ENCODE data around the gene TNS3.

Gene TNS3

DNA sequence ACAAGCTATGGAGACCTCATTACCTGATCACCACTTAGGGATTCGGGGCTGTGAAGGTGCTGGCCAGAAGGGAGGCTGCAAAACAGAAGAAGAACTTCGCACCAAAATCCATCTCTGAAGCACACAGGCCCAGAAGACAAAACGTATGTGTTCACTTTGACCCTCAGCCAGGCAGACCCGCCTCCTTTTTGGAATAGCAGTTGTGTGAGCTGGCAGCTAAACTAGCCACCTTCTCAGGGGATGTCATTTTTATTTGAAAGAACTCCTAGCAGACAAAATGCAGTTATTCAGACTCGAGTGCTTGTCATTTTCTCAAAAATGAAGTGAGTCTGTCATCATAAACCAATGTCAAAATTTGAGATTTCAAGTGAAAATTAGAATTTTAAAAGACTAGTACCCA is 71.7 kb downstream of the TNS3 start:
- no peak overlapping the region for H3K4me3 ChIP-seq (ENCODE audit: low read depth, low read length)
- no peak for TF ChIP-seq CTCF (IDR thresholded peaks at IDR 0.05; ENCODE audit: low read depth, low read length)

- H3K4me3 ChIP-seq (ENCODE audit: low read depth, low read length) = no peak overlapping the region
- TF ChIP-seq CTCF (IDR thresholded peaks at IDR 0.05; ENCODE audit: low read depth, low read length) = no peak
These were observed 72.3 kb downstream of the TNS3 start for GRCh38 chr7:47509571-47509970.

GRCh38 chr7:47508389-47509380 is 73.2 kb downstream of the TNS3 start:
- H3K4me3 ChIP-seq (ENCODE audit: low read depth, low read length) = no peak overlapping the region
- TF ChIP-seq CTCF (IDR thresholded peaks at IDR 0.05; ENCODE audit: low read depth, low read length) = no peak

GRCh38 chr7:47507522-47507921 is 74.4 kb downstream of the TNS3 start:
- H3K4me3 ChIP-seq (ENCODE audit: low read depth, low read length) = no peak overlapping the region
- no peak for TF ChIP-seq CTCF (IDR thresholded peaks at IDR 0.05; ENCODE audit: low read depth, low read length)

DNA sequence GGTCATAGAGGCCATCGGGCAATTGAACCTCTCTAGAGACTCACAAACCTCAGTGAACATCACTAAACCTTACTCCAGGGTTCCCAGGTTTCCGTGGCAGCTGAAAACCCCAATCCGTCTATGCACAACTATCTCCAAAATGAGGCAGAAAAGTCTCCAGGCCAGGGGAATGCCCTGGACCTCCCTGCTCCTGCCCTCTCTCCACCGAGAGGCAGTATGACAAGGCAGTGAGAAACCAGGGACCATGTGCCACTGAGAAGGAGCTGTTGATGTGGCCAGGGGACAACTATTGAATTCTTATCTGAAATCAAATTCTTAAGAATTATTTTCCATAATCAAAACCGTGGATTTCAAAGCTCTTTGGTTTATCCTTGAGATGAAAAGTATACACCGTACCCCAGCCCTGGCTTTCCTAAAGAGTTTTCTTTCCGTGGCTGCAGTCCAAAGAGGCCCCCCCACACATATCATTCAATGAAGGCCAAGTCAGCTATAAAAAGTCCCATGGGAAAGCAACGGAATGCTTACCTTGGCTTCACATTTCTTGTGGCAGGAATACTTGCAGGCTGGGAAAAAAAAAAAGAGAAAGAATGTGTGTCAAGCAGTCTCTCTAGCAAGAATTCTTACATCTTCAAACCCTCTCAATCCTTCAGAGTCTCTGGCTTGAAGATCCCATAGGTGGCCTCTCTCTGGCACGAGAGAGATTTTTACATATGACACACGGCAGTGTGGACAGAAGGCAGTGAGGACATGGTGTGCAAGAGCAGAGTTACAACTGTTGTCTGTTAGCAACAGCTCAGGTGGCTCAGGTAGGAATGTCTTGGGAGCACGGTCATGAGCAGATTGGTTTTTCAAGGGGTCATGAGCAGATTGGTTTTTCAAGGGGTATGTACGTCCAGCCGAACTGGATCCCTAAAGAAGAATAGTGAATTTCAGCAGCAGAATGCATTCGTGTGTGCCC is 75.2 kb downstream of the TNS3 start:
- no peak for TF ChIP-seq CTCF (IDR thresholded peaks at IDR 0.05; ENCODE audit: low read depth, low read length)
- no peak overlapping the region for H3K4me3 ChIP-seq (ENCODE audit: low read depth, low read length)

DNA sequence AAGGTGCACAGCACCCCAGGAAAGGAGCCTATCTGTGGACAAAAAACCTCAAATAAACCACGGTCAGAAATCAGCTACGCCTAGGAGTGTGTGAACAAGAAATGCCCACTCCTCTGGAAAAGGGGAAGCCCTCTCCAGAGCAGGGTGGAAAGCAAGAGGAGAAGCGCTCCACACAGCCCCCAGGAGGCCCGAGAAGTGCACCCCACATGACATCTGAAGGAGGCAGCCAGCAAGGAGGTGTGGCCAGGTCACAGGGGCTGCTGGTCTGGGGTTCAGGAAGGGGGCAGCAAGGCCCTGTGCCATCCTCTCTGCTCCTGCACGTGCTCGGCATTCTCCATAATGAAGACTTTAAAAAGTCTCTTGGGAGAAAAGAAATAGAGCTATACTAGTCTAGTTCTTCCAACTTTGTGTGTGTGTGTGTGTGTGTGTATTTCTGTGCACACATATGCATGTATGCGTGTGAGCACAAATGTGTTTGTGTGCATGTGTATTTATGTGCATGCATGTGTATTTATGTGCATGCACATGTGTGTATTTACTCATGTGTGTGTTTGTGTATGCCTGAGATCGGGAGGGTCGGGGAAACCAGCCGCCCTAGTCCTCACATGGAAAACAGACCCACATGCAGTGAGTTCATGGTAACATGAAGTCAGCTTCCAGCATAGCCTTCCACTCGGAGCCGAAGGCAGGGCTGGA is 76.5 kb downstream of the TNS3 start:
- no peak overlapping the region for H3K4me3 ChIP-seq (ENCODE audit: low read depth, low read length)
- TF ChIP-seq CTCF (IDR thresholded peaks at IDR 0.05; ENCODE audit: low read depth, low read length) = no peak

Measured in WI38 (cell line).